Trophoblast cell (in vitro differentiated cells and primary cell): ENCODE results near the gene UBE2QL1.
A peak's percentile ranks its signal among the peaks of the same experiment; 100 is the strongest.

ENCODE experiments used
- DNase-seq, 2 donors: peaks; one replicate each; pipeline ENCODE4 v3.0.0-alpha.2; 2016
- H2AFZ ChIP-seq: 2 replicates; pipeline ENCODE4 v1.6.1; 2013; ENCODE audit warnings: low read length, moderate library complexity, mild to moderate bottlenecking; ENCODE audit not compliant: insufficient read depth, poor library complexity
- H2AK5ac ChIP-seq: 2 replicates; pipeline ENCODE4 v1.6.1; 2013; ENCODE audit warnings: mild to moderate bottlenecking, low read length
- H2BK120ac ChIP-seq: 2 replicates; pipeline ENCODE4 v1.6.1; 2013; ENCODE audit warnings: low read length, mild to moderate bottlenecking, moderate library complexity; ENCODE audit not compliant: insufficient read depth, poor library complexity
- H2BK12ac ChIP-seq: 2 replicates; pipeline ENCODE4 v1.6.1; 2013; ENCODE audit warnings: mild to moderate bottlenecking, low read length, moderate library complexity
- H2BK5ac ChIP-seq: 2 replicates; pipeline ENCODE4 v1.6.1; 2013; ENCODE audit warnings: low read length, low read depth, moderate library complexity, mild to moderate bottlenecking; ENCODE audit not compliant: poor library complexity
- H3K14ac ChIP-seq: 2 replicates; pipeline ENCODE4 v1.6.1; 2013; ENCODE audit warnings: mild to moderate bottlenecking, low read length
- H3K18ac ChIP-seq: 2 replicates; pipeline ENCODE4 v1.6.1; 2013; ENCODE audit warnings: mild to moderate bottlenecking, low read length
- H3K23ac ChIP-seq: 2 replicates; pipeline ENCODE4 v1.6.1; 2013; ENCODE audit warnings: low read length
- H3K27ac ChIP-seq: 2 replicates; pipeline ENCODE4 v1.5.1; 2013; ENCODE audit warnings: low read depth, mild to moderate bottlenecking, inconsistent platforms, low read length, moderate library complexity
- H3K27me3 ChIP-seq: 2 replicates; pipeline ENCODE4 v1.6.1; 2013; ENCODE audit warnings: inconsistent platforms, mild to moderate bottlenecking, low read length, moderate library complexity; ENCODE audit not compliant: insufficient read depth
- H3K36me3 ChIP-seq, 2 experiments: 1 replicate in 1 of 2; 2 replicates in 1 of 2; pipeline ENCODE4 v1.6.1; 2013; ENCODE audit warnings: low read length in 2 of 2, mild to moderate bottlenecking in 2 of 2, moderate library complexity in 1 of 2; ENCODE audit not compliant: insufficient read depth in 2 of 2, control insufficient read depth in 1 of 2
- H3K4ac ChIP-seq: 2 replicates; pipeline ENCODE4 v1.6.1; 2013; ENCODE audit warnings: low read depth, mild to moderate bottlenecking, low read length, moderate library complexity
- H3K4me1 ChIP-seq, 2 experiments: 1 replicate in 1 of 2; 2 replicates in 1 of 2; pipeline ENCODE4 v1.6.1; 2013; ENCODE audit warnings: low read length in 2 of 2, mild to moderate bottlenecking in 2 of 2, moderate library complexity in 1 of 2; ENCODE audit not compliant: insufficient read depth in 2 of 2, control insufficient read depth in 1 of 2
- H3K4me2 ChIP-seq: 2 replicates; pipeline ENCODE4 v1.6.1; 2013; ENCODE audit warnings: inconsistent platforms, mild to moderate bottlenecking, low read length, moderate library complexity
- H3K4me3 ChIP-seq: 2 replicates; pipeline ENCODE4 v1.5.1; 2013; ENCODE audit warnings: mild to moderate bottlenecking, low read depth, low read length, inconsistent platforms
- H3K79me1 ChIP-seq: one replicate; pipeline ENCODE4 v1.6.1; 2013; ENCODE audit warnings: low read length
- H3K79me2 ChIP-seq: 2 replicates; pipeline ENCODE4 v1.6.1; 2013; ENCODE audit warnings: low read length, mild to moderate bottlenecking; ENCODE audit not compliant: control insufficient read depth, insufficient read depth, poor library complexity
- H3K9ac ChIP-seq: 2 replicates; pipeline ENCODE4 v1.6.1; 2013; ENCODE audit warnings: mild to moderate bottlenecking, low read length
- H3K9me3 ChIP-seq: 2 replicates; pipeline ENCODE4 v1.6.1; 2013; ENCODE audit warnings: low read depth, mild to moderate bottlenecking, control low read depth, inconsistent platforms, low read length; ENCODE audit not compliant: insufficient read depth
- H4K12ac ChIP-seq: 2 replicates; pipeline ENCODE4 v1.6.1; 2013; ENCODE audit warnings: low read depth, mild to moderate bottlenecking, low read length, moderate library complexity
- H4K8ac ChIP-seq: 2 replicates; pipeline ENCODE4 v1.6.1; 2013; ENCODE audit warnings: low read depth, mild to moderate bottlenecking, low read length, moderate library complexity
- H4K91ac ChIP-seq: one replicate; pipeline ENCODE4 v1.6.1; 2013; ENCODE audit warnings: low read depth, mild to moderate bottlenecking, low read length, moderate library complexity
- WGBS: extraction: QIAGEN DNeasy Blood & Tissue Kit; methylation state at CpG from one replicate; pipeline ENCODE4 v1.1.7; 2013; ENCODE audit warnings: missing lambda C conversion rate; ENCODE audit not compliant: insufficient read length, insufficient coverage; ENCODE audit errors: extremely low coverage; 5-methylcytosine and 5-hydroxymethylcytosine counted together

The UBE2QL1 gene

GRCh38 chr5:6506611-6507010 is 58.0 kb downstream of the UBE2QL1 start:
- H4K12ac ChIP-seq: no peak overlapping the region
- peaks cover 4% of the 10 kb centered on the region for H3K9me3 ChIP-seq
- H3K18ac ChIP-seq: no peak overlapping the region
- DNase-seq: no peak
- no peak overlapping the region for H3K4ac ChIP-seq
- no CpG with 5 or more reads among the region's 16 CpGs for WGBS
- no peak overlapping the region for H3K14ac ChIP-seq
- no peak overlapping the region for H2BK120ac ChIP-seq
- H3K79me2 ChIP-seq: no peaks in the 10 kb centered on the region
- no peak overlapping the region for H2AK5ac ChIP-seq
- H3K79me1 ChIP-seq: no peaks in the 10 kb centered on the region
- H2AFZ ChIP-seq: no peak overlapping the region
- no peak overlapping the region for H3K9ac ChIP-seq
- no peak overlapping the region for H3K4me3 ChIP-seq
- no peak overlapping the region for H3K4me2 ChIP-seq
- peaks cover 0 to 3% of the 10 kb centered on the region in 2 experiments for H3K4me1 ChIP-seq
- no peak overlapping the region for H2BK5ac ChIP-seq
- H3K23ac ChIP-seq: no peak overlapping the region
- H3K27me3 ChIP-seq: no peaks in the 10 kb centered on the region
- no peak overlapping the region for H2BK12ac ChIP-seq
- H3K27ac ChIP-seq: no peak overlapping the region
- H4K91ac ChIP-seq: no peak overlapping the region
- H3K36me3 ChIP-seq: no peaks in the 10 kb centered on the region
- no peak overlapping the region for H4K8ac ChIP-seq

DNA sequence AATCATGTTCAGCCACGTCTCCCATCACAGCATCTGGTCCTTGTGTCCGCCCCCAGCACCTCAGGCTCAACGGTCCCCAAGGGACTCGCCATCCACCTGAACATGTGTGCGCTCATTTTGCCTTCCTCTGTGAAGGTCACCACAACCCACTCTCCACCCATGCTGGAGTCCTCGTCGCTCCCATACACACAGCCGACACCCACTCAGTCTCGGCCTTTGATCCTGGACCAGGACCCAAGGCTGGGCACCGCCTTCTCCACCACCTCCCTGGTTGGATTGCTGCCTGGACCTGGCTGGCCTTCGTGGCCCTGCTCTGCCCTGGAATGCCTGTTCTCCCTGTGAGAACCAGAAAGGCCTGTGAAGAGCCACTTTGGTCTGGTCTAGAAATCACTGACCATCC is 60.3 kb downstream of the UBE2QL1 start:
- H3K27ac ChIP-seq: no peak overlapping the region
- no peak for DNase-seq
- H3K18ac ChIP-seq: no peak overlapping the region
- H2BK5ac ChIP-seq: no peak overlapping the region
- no peaks in the 10 kb centered on the region for H3K79me1 ChIP-seq
- H3K9ac ChIP-seq: no peak overlapping the region
- WGBS: no CpG with 5 or more reads among the region's 11 CpGs
- H2BK120ac ChIP-seq: no peak overlapping the region
- no peak overlapping the region for H2AK5ac ChIP-seq
- no peak overlapping the region for H3K23ac ChIP-seq
- H4K8ac ChIP-seq: no peak overlapping the region
- H2BK12ac ChIP-seq: no peak overlapping the region
- H3K4me1 ChIP-seq: peaks cover 0 to 3% of the 10 kb centered on the region in 2 experiments
- no peak overlapping the region for H3K4ac ChIP-seq
- no peak overlapping the region for H4K91ac ChIP-seq
- no peak overlapping the region for H2AFZ ChIP-seq
- no peak overlapping the region for H3K14ac ChIP-seq
- no peak overlapping the region for H4K12ac ChIP-seq
- no peaks in the 10 kb centered on the region for H3K27me3 ChIP-seq
- H3K9me3 ChIP-seq: peaks cover 4% of the 10 kb centered on the region
- H3K79me2 ChIP-seq: no peaks in the 10 kb centered on the region
- H3K36me3 ChIP-seq: no peaks in the 10 kb centered on the region
- H3K4me3 ChIP-seq: no peak overlapping the region
- no peak overlapping the region for H3K4me2 ChIP-seq

- peak in 1 of 2 donors; percentile 3 for DNase-seq
- H3K14ac ChIP-seq: no peak overlapping the region
- H3K4ac ChIP-seq: no peak overlapping the region
- H3K4me3 ChIP-seq: no peak overlapping the region
- H3K79me1 ChIP-seq: no peaks in the 10 kb centered on the region
- H4K12ac ChIP-seq: no peak overlapping the region
- H3K9ac ChIP-seq: no peak overlapping the region
- H3K4me2 ChIP-seq: no peak overlapping the region
- no peak overlapping the region for H3K18ac ChIP-seq
- H2AK5ac ChIP-seq: no peak overlapping the region
- no peak overlapping the region for H3K27ac ChIP-seq
- no peaks in the 10 kb centered on the region for H3K79me2 ChIP-seq
- no CpG with 5 or more reads among the region's 2 CpGs for WGBS
- H3K27me3 ChIP-seq: no peaks in the 10 kb centered on the region
- no peaks in the 10 kb centered on the region for H3K4me1 ChIP-seq
- H2BK120ac ChIP-seq: no peak overlapping the region
- H4K91ac ChIP-seq: no peak overlapping the region
- no peak overlapping the region for H2AFZ ChIP-seq
- H3K36me3 ChIP-seq: no peaks in the 10 kb centered on the region
- H2BK12ac ChIP-seq: no peak overlapping the region
- H2BK5ac ChIP-seq: no peak overlapping the region
- H3K9me3 ChIP-seq: peaks cover 4% of the 10 kb centered on the region
- no peak overlapping the region for H3K23ac ChIP-seq
- no peak overlapping the region for H4K8ac ChIP-seq
These were observed 61.5 kb downstream of the UBE2QL1 start for GRCh38 chr5:6510132-6510531.

- Histone ChIP-seq H2AK5ac (no peak overlapping the region), H2BK12ac (no peak overlapping the region), H3K18ac (no peak overlapping the region), H2BK120ac (no peak overlapping the region), H3K79me1 (no peaks in the 10 kb centered on the region), H3K9me3 (peaks cover 4% of the 10 kb centered on the region), H4K91ac (no peak overlapping the region), H3K79me2 (no peaks in the 10 kb centered on the region), H2BK5ac (no peak overlapping the region), H3K9ac (no peak overlapping the region), H3K4me2 (no peak overlapping the region), H3K36me3 (no peaks in the 10 kb centered on the region), H3K23ac (no peak overlapping the region), H3K4me1 (no peaks in the 10 kb centered on the region), H3K27me3 (no peaks in the 10 kb centered on the region), H3K4ac (no peak overlapping the region), H3K27ac (no peak overlapping the region), H4K12ac (no peak overlapping the region), H3K14ac (no peak overlapping the region), H4K8ac (no peak overlapping the region), H2AFZ (no peak overlapping the region), H3K4me3 (no peak overlapping the region)
- WGBS: no CpG with 5 or more reads among the region's 4 CpGs
- no peak for DNase-seq
These were observed 62.3 kb downstream of the UBE2QL1 start for GRCh38 chr5:6510973-6511372.
